Spleen (tissue), 11 donors: Measurements from ENCODE around the gene DDAH1. TPM values are rescaled to one million over a fixed set of nuclear protein-coding genes. Genes with fewer than 3 reads are reported as not detected.

Source experiments
- DNase-seq: peaks from one replicate; pipeline ENCODE4 v3.0.0-alpha.2; 2020
- H3K27ac ChIP-seq, 8 donors: fragments of 200-600 bp; sonication (generic) in 7 of 8; 1 replicate in 4 of 8; 2 replicates in 4 of 8; pipeline versions ENCODE4 v1.5.0 to v1.8.0; 2016 to 2021; ENCODE audit warnings: inconsistent platforms in 4 of 8, mild to moderate bottlenecking in 4 of 8, moderate library complexity in 1 of 8
- H3K27me3 ChIP-seq, 7 donors: fragments of 200-600 bp; sonication (generic) in 6 of 7; replicated peaks in 1 of 7; 1 replicate in 4 of 7; 2 replicates in 3 of 7; pipeline versions ENCODE4 v1.5.0 to v1.8.0; 2016 to 2021; ENCODE audit warnings: inconsistent platforms in 3 of 7, mild to moderate bottlenecking in 1 of 7
- H3K36me3 ChIP-seq, 6 donors: fragments of 200-600 bp; sonication (generic) in 5 of 6; 1 replicate in 4 of 6; 2 replicates in 2 of 6; pipeline versions ENCODE4 v1.5.0 to v1.8.0; 2016 to 2021; ENCODE audit warnings: inconsistent platforms in 2 of 6
- H3K4me1 ChIP-seq, 6 donors: fragments of 200-600 bp; sonication (generic) in 5 of 6; 1 replicate in 3 of 6; 2 replicates in 3 of 6; pipeline versions ENCODE4 v1.5.0 to v1.8.0; 2016 to 2021; ENCODE audit warnings: inconsistent platforms in 3 of 6
- H3K4me3 ChIP-seq, 8 donors: fragments of 200-600 bp; sonication (generic) in 7 of 8; 1 replicate in 4 of 8; 2 replicates in 4 of 8; pipeline versions ENCODE4 v1.5.0 to v1.8.0; 2016 to 2021; ENCODE audit warnings: inconsistent platforms in 4 of 8, mild to moderate bottlenecking in 4 of 8, moderate library complexity in 2 of 8
- H3K9me3 ChIP-seq, 8 donors: fragments of 200-600 bp; sonication (generic) in 7 of 8; 1 replicate in 4 of 8; 2 replicates in 4 of 8; pipeline versions ENCODE4 v1.5.0 to v1.8.0; 2016 to 2021; ENCODE audit warnings: inconsistent platforms in 4 of 8
- CTCF ChIP-seq, 11 experiments: fragments of 200-600 bp in 7 of 11; fragments of 450-650 bp in 4 of 11; sonication (generic) in 4 of 11; IDR thresholded peaks in 8 of 11; conservative IDR thresholded peaks in 3 of 11; 1 replicate in 7 of 11; 2 replicates in 4 of 11; pipeline versions ENCODE4 v1.4.0 to v1.8.0; 2016 to 2021; ENCODE audit warnings: antibody characterized with exemption in 11 of 11, inconsistent platforms in 4 of 11, mild to moderate bottlenecking in 1 of 11
- POLR2A ChIP-seq, 3 donors: fragments of 450-650 bp; IDR thresholded peaks; one replicate each; pipeline ENCODE4 v1.5.1; 2017; ENCODE audit warnings: antibody characterized with exemption in 3 of 3, mild to moderate bottlenecking in 1 of 3
- POLR2AphosphoS5 ChIP-seq, 3 donors: sonication (generic); formaldehyde crosslinking; IDR thresholded peaks; one replicate each; pipeline ENCODE4 v1.5.1; 2017; ENCODE audit warnings: antibody characterized with exemption in 3 of 3
- WGBS, 5 donors: extraction: QIAGEN DNeasy Blood & Tissue Kit in 3 of 5; methylation state at CpG; one replicate each; pipeline versions ENCODE4 v1.1.5 to v1.1.7; 2013 to 2018; 5-methylcytosine and 5-hydroxymethylcytosine counted together
- intact Hi-C: fragments of 100-400 bp; cut with DNase I; formaldehyde crosslinking; loops from one replicate; pipeline ENCODE4 v1.15.0; 2023; ENCODE audit warnings: low total_unique reads
- polyA plus RNA-seq, 3 donors: library from polyadenylated mRNA; stranded (reverse); fragments of 200-250 nt; gene quantifications; one replicate each; pipeline ENCODE4 v1.2.1, GENCODE V29; 2013
- total RNA-seq, 7 donors: library from RNA; depleted of rRNA in 3 of 7; stranded (reverse); fragments of >200 nt in 3 of 7; fragmentation: NEBNext Ultra II Directional in 4 of 7; extraction: Animal tissue kit (Norgen Biotek cat#: 25700) in 4 of 7; gene quantifications; one replicate each; pipeline versions ENCODE4 v1.1.0 to v1.2.1, GENCODE V29; 2016 to 2021
- donor health status: healthy with polysubstance abuse.
- donor health status: DM: no; HTN: no; CAD: no; lungs with moderate emphysema.
- donor health status: DM: no; HTN: no; CAD: no.
- donor health status: Bipolar disorder and iron deficiency.
- donor health status: healthy.
- donor health status: DM: no; HTN: no; CAD: no.
- donor health status: DM: yes; HTN: yes; CAD: no.

Gene DDAH1
- total and polyA plus RNA-seq, 10 donors = 1.8 to 19.8 (median 13.7) TPM

GRCh38 chr1:85328713-85329397 lies 136.1 kb downstream of the DDAH1 start:
- peak overlapping the region in 7 of 8 donors; percentile 33 to 82 (median 71) for H3K27ac ChIP-seq
- intact Hi-C loops = no loop called here
- no peak for DNase-seq
- no peaks in the 10 kb centered on the region for H3K27me3 ChIP-seq
- TF ChIP-seq POLR2AphosphoS5 (IDR thresholded peaks at IDR 0.05) (peak in 1 of 3 donors; percentile 72), CTCF (IDR thresholded peaks at IDR 0.05 in 8 of 11, conservative IDR thresholded peaks at IDR 0.05 in 3 of 11) (no peak)
- peaks cover 0 to 36% (median 18%) of the 10 kb centered on the region in 6 donors for H3K4me1 ChIP-seq
- no peak overlapping the region for H3K4me3 ChIP-seq
- peaks cover 0 to 20% (median 14%) of the 10 kb centered on the region in 8 donors for H3K9me3 ChIP-seq
- 59 to 84% (median 71%) methylated on average over 3 of the region's 3 CpGs for WGBS, 5 donors
- peaks cover 0 to 5% (median 0%) of the 10 kb centered on the region in 6 donors for H3K36me3 ChIP-seq

GRCh38 chr1:85327759-85328158 lies 137.2 kb downstream of the DDAH1 start:
- TF ChIP-seq POLR2AphosphoS5 (IDR thresholded peaks at IDR 0.05) = no peak
- TF ChIP-seq CTCF (IDR thresholded peaks at IDR 0.05 in 8 of 11, conservative IDR thresholded peaks at IDR 0.05 in 3 of 11) = no peak
- TF ChIP-seq POLR2A (IDR thresholded peaks at IDR 0.05) = no peak
- Histone ChIP-seq H3K27ac (peak overlapping the region in 1 of 8 donors; percentile 82), H3K36me3 (peaks cover 0 to 4% (median 0%) of the 10 kb centered on the region in 6 donors), H3K4me1 (peaks cover 0 to 36% (median 18%) of the 10 kb centered on the region in 6 donors), H3K4me3 (no peak overlapping the region), H3K27me3 (no peaks in the 10 kb centered on the region), H3K9me3 (peaks cover 0 to 9% (median 3%) of the 10 kb centered on the region in 8 donors)
- intact Hi-C loops = no loop called here
- no peak for DNase-seq
- 41 to 64% (median 46%) methylated on average over 2 of the region's 2 CpGs for WGBS, 5 donors

- no peaks in the 10 kb centered on the region for H3K27me3 ChIP-seq
- DNase-seq = no peak
- no peak for TF ChIP-seq CTCF (IDR thresholded peaks at IDR 0.05 in 8 of 11, conservative IDR thresholded peaks at IDR 0.05 in 3 of 11)
- TF ChIP-seq POLR2AphosphoS5 (IDR thresholded peaks at IDR 0.05) = no peak
- TF ChIP-seq POLR2A (IDR thresholded peaks at IDR 0.05) = no peak
- H3K4me3 ChIP-seq = no peak overlapping the region
- H3K9me3 ChIP-seq = peaks cover 0 to under 1% (median 0%) of the 10 kb centered on the region in 8 donors
- peaks cover 0 to 30% (median 18%) of the 10 kb centered on the region in 6 donors for H3K4me1 ChIP-seq
- H3K36me3 ChIP-seq = no peaks in the 10 kb centered on the region
- intact Hi-C loops = no loop called here
- WGBS, 5 donors = 92 to 99% (median 94%) methylated on average over 5 of the region's 5 CpGs
- H3K27ac ChIP-seq = no peak overlapping the region
Observed at GRCh38 chr1:85326851-85327250, 138.1 kb downstream of the DDAH1 start.

- 60 to 80% (median 66%) methylated on average over 2 of the region's 2 CpGs for whole genome bisulfite sequencing, 5 donors
- no peak overlapping the region for H3K27ac ChIP-seq
- intact Hi-C loops = no loop called here
- TF ChIP-seq CTCF (IDR thresholded peaks at IDR 0.05 in 8 of 11, conservative IDR thresholded peaks at IDR 0.05 in 3 of 11) (no peak), POLR2A (IDR thresholded peaks at IDR 0.05) (no peak), POLR2AphosphoS5 (IDR thresholded peaks at IDR 0.05) (no peak)
- no peak overlapping the region for H3K4me3 ChIP-seq
- H3K9me3 ChIP-seq = no peaks in the 10 kb centered on the region
- no peaks in the 10 kb centered on the region for H3K36me3 ChIP-seq
- no peak for DNase-seq
- no peaks in the 10 kb centered on the region for H3K27me3 ChIP-seq
- peaks cover 0 to 25% (median 18%) of the 10 kb centered on the region in 6 donors for H3K4me1 ChIP-seq
Observed at GRCh38 chr1:85326336-85326735, 138.6 kb downstream of the DDAH1 start.
